Measurements from ENCODE around the gene PDXK. TPM values are rescaled to one million over a fixed set of nuclear protein-coding genes. Genes with fewer than 3 reads are reported as not detected.
"Not testable (repeated sequence)": the region's sequence is repeated elsewhere in the genome, so short reads cannot be mapped to it uniquely, and the experiment has no call there.

Gene PDXK
- total RNA-seq, 1 donor from 2014 or later: 72.0 TPM

- Mint-ChIP-seq H3K4me3 (ENCODE audit: unreplicated experiment) (no peak overlapping the region), H3K4me1 (ENCODE audit: unreplicated experiment) (no peaks in the 10 kb centered on the region), H3K27me3 (ENCODE audit: unreplicated experiment) (peaks cover 1% of the 10 kb centered on the region), H3K36me3 (ENCODE audit: low read depth, unreplicated experiment) (peaks cover 22% of the 10 kb centered on the region), H3K27ac (ENCODE audit: unreplicated experiment) (no peak overlapping the region), H3K9me3 (ENCODE audit: unreplicated experiment) (no peaks in the 10 kb centered on the region)
- DNase-seq (ENCODE audit: low spot score): no peak
- TF ChIP-seq CTCF (IDR thresholded peaks at IDR 0.05; ENCODE audit: unreplicated experiment): no peak
Measured at GRCh38 chr21:43696214-43696613, 22.7 kb upstream of the PDXK start.

GRCh38 chr21:43697758-43698643 lies 20.9 kb upstream of the PDXK start:
- Mint-ChIP-seq H3K4me3 (ENCODE audit: unreplicated experiment) (no peak overlapping the region), H3K4me1 (ENCODE audit: unreplicated experiment) (peaks cover 4% of the 10 kb centered on the region), H3K36me3 (ENCODE audit: low read depth, unreplicated experiment) (peaks cover 18% of the 10 kb centered on the region), H3K9me3 (ENCODE audit: unreplicated experiment) (no peaks in the 10 kb centered on the region), H3K27ac (ENCODE audit: unreplicated experiment) (no peak overlapping the region), H3K27me3 (ENCODE audit: unreplicated experiment) (peaks cover 3% of the 10 kb centered on the region)
- no peak for TF ChIP-seq CTCF (IDR thresholded peaks at IDR 0.05; ENCODE audit: unreplicated experiment)
- no peak for DNase-seq (ENCODE audit: low spot score)

- H3K27me3 Mint-ChIP-seq (ENCODE audit: unreplicated experiment); H3K27ac Mint-ChIP-seq (ENCODE audit: unreplicated experiment); H3K36me3 Mint-ChIP-seq (ENCODE audit: low read depth, unreplicated experiment); H3K4me3 Mint-ChIP-seq (ENCODE audit: unreplicated experiment); H3K9me3 Mint-ChIP-seq (ENCODE audit: unreplicated experiment); DNase-seq (ENCODE audit: low spot score); H3K4me1 Mint-ChIP-seq (ENCODE audit: unreplicated experiment): not testable (repeated sequence)
Measured at GRCh38 chr21:43699492-43699777, 19.5 kb upstream of the PDXK start.

- Mint-ChIP-seq H3K27me3 (ENCODE audit: unreplicated experiment) (peaks cover 3% of the 10 kb centered on the region), H3K4me3 (ENCODE audit: unreplicated experiment) (no peak overlapping the region), H3K27ac (ENCODE audit: unreplicated experiment) (no peak overlapping the region), H3K36me3 (ENCODE audit: low read depth, unreplicated experiment) (peaks cover 7% of the 10 kb centered on the region), H3K4me1 (ENCODE audit: unreplicated experiment) (peaks cover 8% of the 10 kb centered on the region), H3K9me3 (ENCODE audit: unreplicated experiment) (no peaks in the 10 kb centered on the region)
- TF ChIP-seq CTCF (IDR thresholded peaks at IDR 0.05; ENCODE audit: unreplicated experiment): no peak
- DNase-seq (ENCODE audit: low spot score): no peak
Measured at GRCh38 chr21:43699933-43700599, 18.9 kb upstream of the PDXK start.

- no peak overlapping the region for H3K27ac Mint-ChIP-seq (ENCODE audit: unreplicated experiment)
- no peak for DNase-seq (ENCODE audit: low spot score)
- H3K4me3 Mint-ChIP-seq (ENCODE audit: unreplicated experiment): no peak overlapping the region
- TF ChIP-seq CTCF (IDR thresholded peaks at IDR 0.05; ENCODE audit: unreplicated experiment): no peak
- H3K4me1 Mint-ChIP-seq (ENCODE audit: unreplicated experiment): peaks cover 8% of the 10 kb centered on the region
- H3K9me3 Mint-ChIP-seq (ENCODE audit: unreplicated experiment): no peaks in the 10 kb centered on the region
- no peaks in the 10 kb centered on the region for H3K36me3 Mint-ChIP-seq (ENCODE audit: low read depth, unreplicated experiment)
- H3K27me3 Mint-ChIP-seq (ENCODE audit: unreplicated experiment): peaks cover 3% of the 10 kb centered on the region
Measured at GRCh38 chr21:43701936-43702784, 16.8 kb upstream of the PDXK start.

Data from endothelial cell (in vitro differentiated cells).